Ishikawa (cell line): ENCODE results near the gene ARG2.

Source experiments
- CEBPB ChIP-seq: IDR thresholded peaks from 2 replicates; pipeline ENCODE4 v1.6.1; 2012
- CREB1 ChIP-seq: IDR thresholded peaks from 2 replicates; pipeline ENCODE4 v1.6.1; 2012; ENCODE audit warnings: low read depth
- EGR1 ChIP-seq: IDR thresholded peaks from 2 replicates; pipeline ENCODE4 v1.6.1; 2012
- EP300 ChIP-seq: IDR thresholded peaks from 2 replicates; pipeline ENCODE4 v1.6.1; 2012; ENCODE audit warnings: borderline replicate concordance
- FOXM1 ChIP-seq: IDR thresholded peaks from 2 replicates; pipeline ENCODE4 v1.6.1; 2012; ENCODE audit warnings: low read depth, borderline replicate concordance
- MAX ChIP-seq: IDR thresholded peaks from 2 replicates; pipeline ENCODE4 v1.6.1; 2012
- NFIC ChIP-seq: IDR thresholded peaks from 2 replicates; pipeline ENCODE4 v1.6.1; 2012
- RAD21 ChIP-seq: IDR thresholded peaks from 2 replicates; pipeline ENCODE4 v1.6.1; 2012; ENCODE audit warnings: low read depth
- REST ChIP-seq: IDR thresholded peaks from 2 replicates; pipeline ENCODE4 v1.6.1; 2012; ENCODE audit warnings: low read depth, mild to moderate bottlenecking
- TAF1 ChIP-seq: IDR thresholded peaks from 2 replicates; pipeline ENCODE4 v1.6.1; 2012; ENCODE audit warnings: low read depth, mild to moderate bottlenecking
- TCF12 ChIP-seq: IDR thresholded peaks from 2 replicates; pipeline ENCODE4 v1.6.1; 2012; ENCODE audit warnings: low read depth
- USF1 ChIP-seq: IDR thresholded peaks from 2 replicates; pipeline ENCODE4 v1.6.1; 2012
- YY1 ChIP-seq: IDR thresholded peaks from 2 replicates; pipeline ENCODE4 v1.6.1; 2012; ENCODE audit warnings: low read depth
- ZBTB7A ChIP-seq: IDR thresholded peaks from 2 replicates; pipeline ENCODE4 v1.6.1; 2012; ENCODE audit warnings: low read depth

GRCh38 chr14:67570453-67570852 lies 49.3 kb upstream of the ARG2 start:
- no peak for TF ChIP-seq USF1
- TF ChIP-seq TAF1, result no peak
- no peak for TF ChIP-seq EGR1
- TF ChIP-seq CEBPB, result no peak
- TF ChIP-seq NFIC, result no peak
- TF ChIP-seq ZBTB7A, result no peak
- TF ChIP-seq MAX, result no peak
- TF ChIP-seq EP300, result no peak
- no peak for TF ChIP-seq RAD21
- TF ChIP-seq REST, result no peak
- no peak for TF ChIP-seq FOXM1
- no peak for TF ChIP-seq CREB1
- no peak for TF ChIP-seq YY1
- no peak for TF ChIP-seq TCF12
